ENCODE results near the gene LRP2.
A peak's percentile ranks its signal among the peaks of the same experiment; 100 is the strongest.

The LRP2 gene

GRCh38 chr2:169247211-169247610, 115.1 kb downstream of the LRP2 start:
- no peak for DNase-seq

GRCh38 chr2:169240405-169240804, 121.9 kb downstream of the LRP2 start:
- no peak for DNase-seq

GRCh38 chr2:169237939-169238338, 124.4 kb downstream of the LRP2 start:
- no peak for DNase-seq

GRCh38 chr2:169237286-169237685, 125.0 kb downstream of the LRP2 start:
- no peak for DNase-seq

GRCh38 chr2:169232551-169233154, 129.7 kb downstream of the LRP2 start:
- DNase-seq: no peak

- no peak for DNase-seq
Observed at GRCh38 chr2:169230204-169230603, 132.1 kb downstream of the LRP2 start.

- no peak for DNase-seq
Observed at GRCh38 chr2:169229590-169229989, 132.7 kb downstream of the LRP2 start.

- DNase-seq: no peak
Observed at GRCh38 chr2:169225906-169226305, 136.4 kb downstream of the LRP2 start.

GRCh38 chr2:169225233-169225750, 137.0 kb downstream of the LRP2 start:
- DNase-seq: no peak

GRCh38 chr2:169222665-169223064, 139.7 kb downstream of the LRP2 start:
- no peak for DNase-seq

- no peak for DNase-seq
Observed at GRCh38 chr2:169221745-169222369, 140.5 kb downstream of the LRP2 start.

GRCh38 chr2:169210917-169211316, 151.4 kb downstream of the LRP2 start:
- DNase-seq: no peak

GRCh38 chr2:169208026-169208425, 154.3 kb downstream of the LRP2 start:
- no peak for DNase-seq

- no peak for DNase-seq
Observed at GRCh38 chr2:169205176-169205575, 157.2 kb downstream of the LRP2 start.

GRCh38 chr2:169203952-169204351, 158.4 kb downstream of the LRP2 start:
- no peak for DNase-seq

- DNase-seq: no peak
Observed at GRCh38 chr2:169200756-169201155, 161.6 kb downstream of the LRP2 start.

GRCh38 chr2:169193618-169194017, 168.7 kb downstream of the LRP2 start:
- no peak for DNase-seq

GRCh38 chr2:169190197-169190775, 172.0 kb downstream of the LRP2 start:
- DNase-seq: no peak

- DNase-seq: no peak
Observed at GRCh38 chr2:169189132-169189531, 173.2 kb downstream of the LRP2 start.

GRCh38 chr2:169185711-169186110, 176.6 kb downstream of the LRP2 start:
- DNase-seq: peak in 2 of 56 donors; percentile 1 to 17

GRCh38 chr2:169184074-169184473, 178.3 kb downstream of the LRP2 start:
- no peak for DNase-seq

GRCh38 chr2:169182573-169182972, 179.8 kb downstream of the LRP2 start:
- no peak for DNase-seq
